Measurements from ENCODE around the gene MAML3.

MAML3 gene

GRCh38 chr4:139971111-139971510, 182.9 kb downstream of the MAML3 start:
- Histone ChIP-seq H3K27ac (ENCODE audit: low read depth, low read length, poor library complexity, severe bottlenecking) (no peak overlapping the region), H3K9ac (ENCODE audit: low read length) (no peak overlapping the region), H3K9me3 (ENCODE audit: low read length) (no peaks in the 10 kb centered on the region), H3K79me2 (ENCODE audit: insufficient read depth, low read length) (no peaks in the 10 kb centered on the region), H3K27me3 (ENCODE audit: insufficient read depth, low read length) (no peaks in the 10 kb centered on the region), H3F3A (ENCODE audit: insufficient read depth, low read length) (no peaks in the 10 kb centered on the region), H3K4me2 (ENCODE audit: low read length) (no peak overlapping the region), H3K36me3 (ENCODE audit: insufficient read depth, low read length) (no peaks in the 10 kb centered on the region), H3K9me2 (ENCODE audit: low read depth, low read length) (no peaks in the 10 kb centered on the region), H2AFZ (ENCODE audit: low read length) (no peak overlapping the region), H3K4me1 (ENCODE audit: insufficient read depth, low read length, severe bottlenecking) (no peaks in the 10 kb centered on the region), H3K4me3 (ENCODE audit: low read depth, low read length, poor library complexity, severe bottlenecking) (no peak overlapping the region), H4K20me1 (ENCODE audit: insufficient read depth, low read length) (no peaks in the 10 kb centered on the region)
- no peak for TF ChIP-seq EZH2 (IDR thresholded peaks at IDR 0.05; ENCODE audit: borderline replicate concordance, low read length)
- no peak for TF ChIP-seq CTCF (IDR thresholded peaks at IDR 0.05; ENCODE audit: low read length)

- no peak overlapping the region for H3K27ac ChIP-seq (ENCODE audit: low read depth, low read length, poor library complexity, severe bottlenecking)
- no peak overlapping the region for H2AFZ ChIP-seq (ENCODE audit: low read length)
- H3K27me3 ChIP-seq (ENCODE audit: insufficient read depth, low read length): no peaks in the 10 kb centered on the region
- no peaks in the 10 kb centered on the region for H3K36me3 ChIP-seq (ENCODE audit: insufficient read depth, low read length)
- no peak overlapping the region for H3K9ac ChIP-seq (ENCODE audit: low read length)
- H3K9me3 ChIP-seq (ENCODE audit: low read length): no peaks in the 10 kb centered on the region
- H3K79me2 ChIP-seq (ENCODE audit: insufficient read depth, low read length): no peaks in the 10 kb centered on the region
- H4K20me1 ChIP-seq (ENCODE audit: insufficient read depth, low read length): no peaks in the 10 kb centered on the region
- no peaks in the 10 kb centered on the region for H3K4me1 ChIP-seq (ENCODE audit: insufficient read depth, low read length, severe bottlenecking)
- H3F3A ChIP-seq (ENCODE audit: insufficient read depth, low read length): no peaks in the 10 kb centered on the region
- H3K9me2 ChIP-seq (ENCODE audit: low read depth, low read length): no peaks in the 10 kb centered on the region
- H3K4me2 ChIP-seq (ENCODE audit: low read length): no peak overlapping the region
- no peak overlapping the region for H3K4me3 ChIP-seq (ENCODE audit: low read depth, low read length, poor library complexity, severe bottlenecking)
- no peak for TF ChIP-seq CTCF (IDR thresholded peaks at IDR 0.05; ENCODE audit: low read length)
- no peak for TF ChIP-seq EZH2 (IDR thresholded peaks at IDR 0.05; ENCODE audit: borderline replicate concordance, low read length)
Observed at GRCh38 chr4:139969635-139970266, 184.2 kb downstream of the MAML3 start.

DNA sequence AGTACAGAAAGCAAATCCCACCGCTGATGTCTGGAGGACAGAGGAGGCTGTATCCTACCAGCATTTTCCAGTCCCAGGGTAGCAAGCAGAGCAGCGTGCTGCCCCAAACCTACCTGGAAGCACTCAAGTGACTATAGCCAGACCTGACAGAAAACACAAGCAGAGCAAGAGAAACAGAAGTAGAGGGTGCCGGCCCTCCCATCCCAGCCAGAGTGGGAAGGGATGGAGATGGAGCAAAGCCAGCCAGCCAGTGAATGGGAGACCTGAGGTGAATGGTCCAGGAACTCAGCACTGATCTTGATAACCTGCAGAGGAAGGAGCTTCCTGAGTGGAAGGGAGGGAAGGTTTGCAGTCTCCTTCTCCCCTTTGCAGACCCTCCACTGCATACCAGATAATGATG, 185.2 kb downstream of the MAML3 start:
- H4K20me1 ChIP-seq (ENCODE audit: insufficient read depth, low read length): no peaks in the 10 kb centered on the region
- H2AFZ ChIP-seq (ENCODE audit: low read length): no peak overlapping the region
- no peaks in the 10 kb centered on the region for H3K79me2 ChIP-seq (ENCODE audit: insufficient read depth, low read length)
- no peak overlapping the region for H3K4me3 ChIP-seq (ENCODE audit: low read depth, low read length, poor library complexity, severe bottlenecking)
- no peaks in the 10 kb centered on the region for H3F3A ChIP-seq (ENCODE audit: insufficient read depth, low read length)
- no peak for TF ChIP-seq CTCF (IDR thresholded peaks at IDR 0.05; ENCODE audit: low read length)
- TF ChIP-seq EZH2 (IDR thresholded peaks at IDR 0.05; ENCODE audit: borderline replicate concordance, low read length): no peak
- no peaks in the 10 kb centered on the region for H3K9me3 ChIP-seq (ENCODE audit: low read length)
- H3K4me1 ChIP-seq (ENCODE audit: insufficient read depth, low read length, severe bottlenecking): no peaks in the 10 kb centered on the region
- no peak overlapping the region for H3K9ac ChIP-seq (ENCODE audit: low read length)
- H3K27ac ChIP-seq (ENCODE audit: low read depth, low read length, poor library complexity, severe bottlenecking): no peak overlapping the region
- H3K4me2 ChIP-seq (ENCODE audit: low read length): no peak overlapping the region
- no peaks in the 10 kb centered on the region for H3K9me2 ChIP-seq (ENCODE audit: low read depth, low read length)
- H3K27me3 ChIP-seq (ENCODE audit: insufficient read depth, low read length): no peaks in the 10 kb centered on the region
- no peaks in the 10 kb centered on the region for H3K36me3 ChIP-seq (ENCODE audit: insufficient read depth, low read length)
